Left hindlimb (tissue), 1 donor: Measurements from ENCODE around the gene AP2M1.
A peak's percentile ranks its signal among the peaks of the same experiment; 100 is the strongest.
"Not testable (repeated sequence)": the region's sequence is repeated elsewhere in the genome, so short reads cannot be mapped to it uniquely, and the experiment has no call there.

Experiments used
- DNase-seq: peaks from one replicate; pipeline ENCODE4 v3.0.0-alpha.2; 2018

AP2M1 gene

DNA sequence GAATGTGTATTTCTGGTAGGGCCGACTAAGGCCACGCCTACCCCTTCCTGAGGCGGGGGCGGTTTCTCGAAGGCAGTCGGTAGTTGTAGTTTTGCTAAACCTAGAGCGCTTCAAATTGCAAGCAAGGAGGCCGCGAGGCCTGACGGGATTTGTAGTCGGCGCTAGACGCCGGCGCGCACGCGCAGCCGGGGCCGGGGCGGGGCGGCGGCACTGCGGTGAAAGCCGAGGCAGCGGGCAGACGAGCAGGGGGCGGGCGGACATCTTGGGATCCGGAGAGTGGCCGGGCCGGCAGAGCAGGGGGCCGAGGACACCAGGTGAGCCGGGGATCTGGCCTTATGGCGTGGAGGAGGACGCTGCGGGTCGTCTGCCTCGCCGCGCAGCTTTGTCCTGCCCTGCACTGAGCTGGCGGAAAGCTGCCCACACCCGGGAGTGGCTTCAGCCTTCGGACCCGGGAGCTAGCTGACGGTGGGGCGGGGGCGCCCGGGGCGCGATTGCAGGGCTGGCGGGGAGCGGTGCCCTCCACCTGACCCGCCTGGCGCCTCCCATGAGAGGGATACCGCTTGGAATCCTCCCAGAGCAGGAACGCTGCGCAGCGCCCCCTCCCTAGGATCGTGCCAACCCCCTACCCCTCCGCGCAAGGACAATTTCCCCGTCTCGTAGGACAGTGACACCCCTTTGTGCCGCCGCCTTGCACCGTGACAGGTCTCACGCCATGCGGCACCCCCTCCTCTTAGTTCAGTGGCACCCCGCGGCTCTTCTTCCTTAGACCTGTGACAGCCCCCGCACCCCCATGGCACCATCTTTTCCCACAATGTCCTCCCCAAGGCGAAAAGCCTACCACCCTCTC, at the start of gene AP2M1:
TSS of gene AP2M1 (plus strand) at position 210 of the 847 bp plus-strand sequence. CDS start 2,139 bp downstream, outside the sequence.
- DNase-seq = peak; percentile 99

DNA sequence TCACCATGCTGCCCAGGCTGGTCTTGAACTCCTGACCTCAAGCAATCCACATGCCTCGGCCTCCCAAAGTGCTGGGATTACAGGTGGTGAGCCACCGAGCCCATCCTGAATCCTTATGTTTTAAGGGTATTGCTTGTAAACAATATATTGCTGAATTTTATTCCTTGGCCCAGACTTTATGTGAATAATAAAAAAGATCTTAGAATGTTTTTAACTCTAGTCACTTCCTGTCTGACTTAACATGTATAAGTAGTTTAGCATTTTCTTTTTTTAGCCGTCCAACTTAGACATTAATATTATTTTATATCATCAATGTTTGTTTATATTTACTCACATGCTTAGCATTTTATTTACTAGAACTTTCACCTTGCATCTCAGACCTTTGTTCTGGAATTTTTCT, 48.6 kb upstream of the AP2M1 start:
- DNase-seq = no peak

DNA sequence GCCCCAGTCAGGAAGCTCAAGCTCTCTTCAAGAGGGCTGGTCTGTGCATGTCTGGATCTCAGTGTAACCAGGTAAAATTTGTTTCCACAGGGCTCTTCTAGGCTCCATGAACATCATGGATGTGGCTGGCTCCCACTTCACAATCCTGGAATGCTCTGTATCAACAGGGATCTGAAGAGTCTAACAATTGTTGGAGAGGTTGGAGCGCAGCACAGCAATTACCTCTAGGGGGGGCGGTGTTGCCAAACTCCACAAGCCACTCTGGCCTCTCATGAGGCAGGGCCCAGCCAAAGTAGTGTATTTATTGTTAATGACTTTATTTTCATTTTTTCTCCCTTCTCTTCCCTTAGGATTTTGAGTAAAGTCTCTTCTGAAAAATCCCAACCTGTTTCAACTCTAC, 45.6 kb upstream of the AP2M1 start:
- no peak for DNase-seq

DNA sequence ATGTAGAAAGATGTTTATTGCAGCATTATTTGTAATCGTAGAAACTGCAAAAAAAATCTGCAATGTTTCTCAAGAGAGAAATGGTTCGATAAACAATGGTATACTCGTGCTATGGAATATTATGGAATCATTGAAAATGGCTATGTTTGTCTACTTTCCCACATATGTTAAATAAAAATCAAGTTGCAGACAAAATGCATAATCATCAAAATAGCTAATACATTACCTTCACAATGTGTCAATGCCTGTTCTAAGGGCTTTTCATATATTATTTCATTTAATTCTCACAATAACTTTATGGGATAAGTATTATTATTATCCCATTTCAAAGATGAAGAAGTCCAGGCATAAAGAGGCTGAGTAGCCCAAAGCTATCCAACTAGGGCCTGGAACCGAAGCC, 41.7 kb upstream of the AP2M1 start:
- DNase-seq = no peak

DNA sequence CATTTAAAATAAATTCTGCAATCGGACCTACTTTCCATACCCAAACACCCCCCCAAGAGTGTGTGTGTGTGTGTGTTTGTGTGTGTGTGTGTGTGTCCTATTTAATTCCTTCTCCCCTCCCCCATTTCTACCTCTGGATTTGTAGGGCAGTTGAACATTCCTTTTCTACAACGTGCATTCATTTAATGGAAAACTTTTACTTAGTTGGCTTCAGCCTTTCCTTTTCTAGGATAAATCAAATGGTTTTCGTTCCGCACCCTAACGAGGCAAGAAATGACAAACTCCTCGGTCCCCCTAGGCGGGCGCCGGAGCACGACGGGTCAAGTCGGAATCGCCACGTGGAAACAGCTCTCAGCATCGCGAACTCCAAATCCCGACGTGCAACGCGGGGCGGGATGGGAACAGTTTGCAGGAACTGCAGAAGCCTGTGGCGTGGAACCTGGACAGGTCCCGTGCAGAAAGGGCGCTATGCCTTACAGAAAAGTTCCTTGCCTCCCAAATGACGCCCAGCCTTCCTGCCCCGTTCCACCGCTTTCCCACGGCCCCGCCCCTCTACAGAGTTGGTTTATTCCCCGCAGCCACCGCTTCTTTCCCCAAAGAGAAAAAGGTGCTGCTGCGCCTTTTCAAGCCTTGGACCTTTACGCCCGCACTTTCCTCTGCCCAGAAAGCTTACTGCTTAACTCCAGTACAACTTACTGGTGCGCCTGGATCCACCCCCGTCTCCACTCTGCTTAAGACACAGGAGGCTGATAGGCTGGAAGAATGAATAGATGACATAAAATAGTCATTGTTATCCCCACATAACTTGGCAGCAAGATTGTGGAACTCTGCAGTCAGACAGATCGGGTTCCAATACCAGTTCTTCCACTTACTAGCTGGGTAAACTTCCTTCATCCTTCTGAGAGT, 40.6 kb upstream of the AP2M1 start:
- peak; percentile 91 for DNase-seq

DNA sequence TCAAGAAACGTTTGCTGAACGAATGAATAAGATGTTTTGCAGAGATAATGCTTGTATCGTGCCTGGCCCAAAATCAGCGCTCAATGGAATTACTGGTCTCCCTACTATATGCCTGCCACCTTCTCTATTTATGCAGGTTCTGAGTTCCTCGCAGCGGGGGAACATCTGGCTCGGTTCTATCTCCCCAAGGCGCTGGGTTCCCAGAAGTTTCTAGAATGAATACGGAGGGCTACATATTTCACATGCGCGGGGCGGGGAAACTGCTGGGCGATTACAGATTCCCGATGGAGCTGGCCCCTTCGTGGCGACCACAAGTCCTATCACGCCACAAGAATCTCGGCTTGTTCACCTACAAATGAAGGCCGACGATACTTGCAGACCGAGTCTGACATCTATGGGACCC, 39.9 kb upstream of the AP2M1 start:
- no peak for DNase-seq

DNA sequence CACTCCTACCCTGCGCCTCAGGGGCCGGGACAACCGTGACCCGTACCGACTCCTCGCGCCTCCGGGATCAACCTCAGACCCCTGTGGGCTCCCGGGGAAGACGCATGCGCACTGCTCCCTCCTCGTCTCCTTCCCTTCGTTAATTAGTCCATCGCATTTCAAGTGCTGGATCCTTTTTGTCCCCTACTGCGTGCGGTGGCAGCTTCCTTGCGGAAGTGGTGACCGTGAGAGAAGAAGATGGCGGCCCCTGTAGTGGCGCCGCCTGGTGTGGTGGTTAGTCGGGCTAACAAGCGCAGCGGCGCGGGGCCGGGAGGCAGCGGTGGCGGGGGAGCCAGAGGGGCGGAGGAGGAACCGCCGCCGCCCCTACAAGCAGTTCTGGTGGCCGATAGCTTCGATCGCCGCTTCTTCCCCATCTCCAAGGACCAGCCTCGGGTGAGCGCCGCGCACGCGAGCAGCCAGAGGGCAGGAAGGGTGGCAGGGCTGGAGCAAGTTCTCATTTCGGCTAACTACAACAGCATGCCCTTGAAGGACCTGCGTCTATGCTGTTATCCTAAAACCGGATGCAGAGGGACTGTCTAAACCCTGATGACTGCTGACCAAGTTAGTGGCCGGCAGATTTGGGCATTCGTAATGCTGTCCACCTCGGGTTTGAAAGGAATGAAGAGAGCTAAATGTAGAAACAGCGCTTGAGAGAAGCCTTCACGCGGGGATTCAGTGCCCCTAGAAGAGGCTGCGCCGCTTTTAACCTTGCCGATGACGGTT, 39.3 kb upstream of the AP2M1 start, which contains the start of gene EIF2B5:
TSS of gene EIF2B5 (plus strand) at position 210 of the 762 bp plus-strand sequence. CDS start at position 238, 28 bp downstream.
- peak; percentile 95 for DNase-seq

DNA sequence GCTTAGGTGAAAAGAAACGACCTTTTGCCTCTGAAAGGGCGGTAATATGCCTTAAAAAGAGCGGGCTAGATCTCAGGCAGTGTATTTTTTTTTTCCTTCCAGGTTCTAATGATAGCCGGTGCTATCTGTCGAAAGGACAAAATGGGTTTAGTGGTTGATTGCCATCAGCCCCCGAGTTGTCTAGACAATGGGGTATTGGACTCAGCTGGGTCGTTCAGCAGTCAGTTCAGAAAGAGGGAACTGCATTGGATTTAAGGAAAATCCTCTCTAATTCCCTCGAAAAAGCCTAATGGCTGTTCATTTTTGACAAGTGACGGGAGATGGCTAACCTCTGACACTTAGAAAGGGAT, 38.8 kb upstream of the AP2M1 start:
- DNase-seq = no peak

DNA sequence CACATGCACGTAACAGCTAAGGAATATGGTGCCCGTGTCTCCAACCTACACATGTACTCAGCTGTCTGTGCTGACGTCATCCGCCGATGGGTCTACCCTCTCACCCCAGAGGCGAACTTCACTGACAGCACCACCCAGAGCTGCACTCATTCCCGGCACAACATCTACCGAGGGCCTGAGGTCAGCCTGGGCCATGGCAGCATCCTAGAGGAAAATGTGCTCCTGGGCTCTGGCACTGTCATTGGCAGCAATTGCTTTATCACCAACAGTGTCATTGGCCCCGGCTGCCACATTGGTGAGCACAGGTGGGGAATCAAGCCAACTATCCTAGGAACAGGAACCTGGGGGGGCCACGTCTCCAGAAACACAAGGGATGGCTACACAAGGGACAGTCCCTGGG, 34.2 kb upstream of the AP2M1 start:
- DNase-seq = no peak

DNA sequence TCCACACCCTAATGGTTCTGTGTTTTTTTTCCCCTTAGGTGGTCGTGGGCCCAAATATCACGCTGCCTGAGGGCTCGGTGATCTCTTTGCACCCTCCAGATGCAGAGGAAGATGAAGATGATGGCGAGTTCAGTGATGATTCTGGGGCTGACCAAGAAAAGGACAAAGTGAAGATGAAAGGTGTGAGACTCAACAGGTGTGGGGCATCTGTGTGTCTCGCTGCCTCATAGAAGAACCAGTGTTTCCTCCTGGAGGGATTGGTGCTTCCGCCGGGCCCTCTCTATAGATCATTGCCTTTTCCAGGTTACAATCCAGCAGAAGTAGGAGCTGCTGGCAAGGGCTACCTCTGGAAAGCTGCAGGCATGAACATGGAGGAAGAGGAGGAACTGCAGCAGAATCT, 32.5 kb upstream of the AP2M1 start:
- no peak for DNase-seq

DNA sequence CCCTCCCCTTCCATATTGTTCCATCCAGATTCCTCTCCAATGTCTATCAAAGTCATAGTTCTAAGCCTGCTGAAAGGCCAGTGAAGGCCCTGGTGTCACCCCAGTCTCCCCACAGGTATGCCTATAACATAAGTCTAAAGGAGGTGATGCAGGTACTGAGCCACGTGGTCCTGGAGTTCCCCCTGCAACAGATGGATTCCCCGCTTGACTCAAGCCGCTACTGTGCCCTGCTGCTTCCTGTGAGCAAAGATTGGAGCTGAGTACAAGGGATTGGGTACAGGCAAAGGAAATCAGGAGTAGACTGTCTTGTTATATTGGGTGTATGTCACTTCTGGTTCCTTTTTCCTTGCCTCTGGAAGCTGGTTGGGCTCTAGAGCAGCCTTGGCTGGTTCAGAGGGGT, 31.3 kb upstream of the AP2M1 start:
- no peak for DNase-seq

DNA sequence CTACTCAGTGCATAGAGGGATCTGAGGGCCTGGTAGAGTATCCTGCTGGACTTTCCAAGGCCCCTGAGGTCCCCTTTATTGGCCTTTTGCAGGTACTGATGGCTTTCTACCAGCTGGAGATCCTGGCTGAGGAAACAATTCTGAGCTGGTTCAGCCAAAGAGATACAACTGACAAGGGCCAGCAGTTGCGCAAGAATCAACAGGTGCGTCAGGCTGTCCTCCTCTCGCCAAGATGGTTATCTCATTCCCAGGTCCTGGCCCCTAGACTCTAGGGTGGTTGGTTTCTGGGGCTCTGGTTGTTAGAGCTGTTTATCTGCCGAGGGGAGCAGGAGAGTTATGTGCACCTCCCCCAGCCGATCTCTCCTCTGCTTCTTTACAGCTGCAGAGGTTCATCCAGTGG, 30.1 kb upstream of the AP2M1 start:
- DNase-seq = no peak

DNA sequence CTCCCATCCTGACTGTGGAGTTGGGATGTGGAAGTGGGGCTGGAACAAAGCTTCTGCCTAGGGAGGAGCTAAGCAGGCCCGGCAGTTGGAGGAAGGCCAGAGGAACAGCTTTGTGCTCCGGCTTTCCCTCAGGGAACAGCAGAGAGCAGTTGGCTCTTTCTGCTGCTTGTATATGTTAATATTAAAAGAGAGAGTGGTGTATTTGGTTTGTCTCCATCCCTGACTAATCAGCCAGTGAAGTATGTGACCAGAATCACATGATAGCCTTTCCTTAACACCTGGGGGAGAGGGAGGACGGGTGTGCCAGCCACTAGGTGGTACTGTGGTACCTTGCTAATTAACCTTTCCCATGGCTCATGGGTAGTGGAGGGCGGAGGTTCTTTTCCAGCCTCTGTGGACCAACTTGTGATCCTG, 29.5 kb upstream of the AP2M1 start:
- DNase-seq = peak; percentile 62

DNA sequence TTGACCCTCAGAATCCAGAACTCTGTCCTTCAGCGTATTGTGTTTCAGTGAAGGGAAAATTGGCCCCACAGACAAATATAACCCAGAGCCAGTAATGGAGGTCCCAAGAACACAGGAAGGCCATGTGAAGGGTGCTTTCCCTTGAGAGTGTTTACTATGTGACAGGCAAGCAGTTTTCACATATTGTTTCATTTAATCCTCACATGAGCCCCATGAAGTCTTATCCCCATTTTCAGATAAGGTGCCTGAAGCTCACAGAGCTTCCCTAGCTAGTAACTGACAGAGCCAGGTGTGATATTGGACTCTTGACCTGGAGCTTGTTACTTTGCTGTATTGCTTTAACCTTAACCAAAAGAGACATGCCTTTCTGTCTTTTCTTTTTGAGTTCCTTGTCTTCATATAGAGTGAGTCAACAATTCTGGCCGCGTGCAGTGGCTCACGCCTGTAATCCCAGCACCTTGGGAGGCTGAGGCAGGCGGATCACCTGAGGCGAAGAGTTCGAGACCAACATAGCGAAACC, 28.8 kb upstream of the AP2M1 start:
- no peak for DNase-seq

DNA sequence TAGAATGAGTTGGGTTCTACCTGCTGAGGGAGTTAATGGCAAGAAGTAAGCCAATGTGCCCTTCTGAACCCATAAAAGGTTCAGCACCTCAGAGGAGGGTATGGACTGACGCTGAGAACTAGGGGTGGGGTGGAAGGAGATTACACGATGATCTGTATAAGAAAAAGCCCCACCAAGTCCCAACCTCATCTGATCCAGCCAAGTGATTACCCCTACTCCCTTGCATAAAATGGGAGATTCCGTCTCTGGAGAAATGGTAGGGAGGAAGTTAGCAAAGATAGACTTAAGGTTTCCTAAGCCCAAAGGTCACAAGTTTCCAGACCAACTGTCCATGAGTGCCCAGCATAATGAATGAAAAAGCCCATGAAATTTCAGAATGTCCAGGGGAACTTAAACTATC, 26.6 kb upstream of the AP2M1 start:
- no peak for DNase-seq

DNA sequence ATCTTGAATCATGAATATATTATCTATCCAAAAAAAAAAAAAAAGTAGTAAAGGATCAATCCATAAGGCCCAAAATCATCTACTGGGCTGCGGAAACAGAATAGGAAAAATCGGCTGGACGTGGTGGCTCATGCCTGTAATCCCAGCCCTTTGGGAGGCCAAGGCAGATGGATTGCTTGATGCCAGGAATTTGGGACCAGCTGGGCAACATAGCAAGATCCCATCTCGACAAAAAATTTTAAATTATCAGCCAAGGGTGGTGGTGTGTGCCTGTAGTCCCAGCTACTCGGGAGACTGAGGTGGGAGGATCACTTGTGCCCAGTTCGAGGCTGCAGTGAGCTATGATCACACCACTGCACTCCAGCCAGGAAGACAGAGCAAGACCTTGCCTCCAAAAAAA, 25.5 kb upstream of the AP2M1 start:
- DNase-seq = no peak

DNA sequence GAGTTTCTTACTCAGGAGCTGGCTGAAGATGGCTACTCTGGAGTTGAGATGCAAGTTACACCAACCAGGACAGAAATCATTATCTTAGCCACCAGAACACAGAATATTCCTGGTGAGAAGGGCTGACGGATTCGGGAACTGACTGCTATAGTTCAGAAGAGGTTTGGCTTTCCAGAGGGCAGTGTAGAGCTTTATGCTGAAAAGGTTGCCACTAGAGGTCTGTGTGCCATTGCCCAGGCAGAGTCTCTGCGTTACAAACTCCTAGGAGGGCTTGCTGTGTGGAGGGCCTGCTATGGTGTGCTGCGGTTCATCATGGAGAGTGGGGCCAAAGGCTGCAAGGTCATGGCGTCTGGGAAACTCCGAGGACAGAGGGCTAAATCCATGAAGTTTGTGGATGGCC, 24.9 kb upstream of the AP2M1 start:
- not testable (repeated sequence) for DNase-seq

DNA sequence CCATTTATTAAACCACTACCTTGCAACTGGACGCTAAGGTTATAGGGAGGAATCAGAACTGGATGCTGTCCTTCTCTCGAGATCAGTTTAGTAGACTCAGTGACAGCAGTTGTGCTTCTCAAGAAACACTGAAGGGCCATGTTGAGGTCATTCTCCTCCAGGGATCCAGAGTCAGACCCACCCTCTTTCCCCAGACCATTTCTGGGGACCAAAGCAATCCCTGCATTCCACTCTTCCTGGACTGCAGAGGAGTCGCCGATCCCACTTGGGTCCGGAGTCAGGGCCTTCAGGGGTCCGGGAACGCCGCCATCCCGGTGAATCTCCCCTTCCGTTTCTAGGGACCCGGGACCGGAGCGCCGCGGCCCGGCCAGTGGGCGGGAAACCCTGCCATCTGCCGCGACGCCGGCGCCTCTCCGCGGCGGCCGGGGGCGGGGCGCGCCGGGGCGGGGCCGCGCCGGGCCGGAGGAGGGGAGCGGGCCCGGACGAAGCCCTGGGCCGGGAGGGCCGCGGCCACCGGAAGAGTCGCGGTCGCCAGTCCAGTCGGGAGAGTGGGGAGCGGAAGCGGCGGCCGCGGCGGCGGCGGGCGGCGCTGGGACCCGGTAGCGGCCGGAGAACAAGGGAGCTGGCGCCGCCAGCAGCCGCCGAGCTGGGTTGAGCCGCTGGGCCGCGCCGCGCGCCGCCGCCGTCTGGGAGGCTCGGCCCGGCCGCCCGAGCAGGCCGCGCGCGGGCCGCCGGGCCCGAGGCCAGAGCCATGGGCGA, 19.6 kb upstream of the AP2M1 start, which contains the start of gene DVL3:
TSS of gene DVL3 (plus strand) at position 493 of the 759 bp plus-strand sequence. CDS start at position 752, 259 bp downstream.
- DNase-seq = peak; percentile 81

DNA sequence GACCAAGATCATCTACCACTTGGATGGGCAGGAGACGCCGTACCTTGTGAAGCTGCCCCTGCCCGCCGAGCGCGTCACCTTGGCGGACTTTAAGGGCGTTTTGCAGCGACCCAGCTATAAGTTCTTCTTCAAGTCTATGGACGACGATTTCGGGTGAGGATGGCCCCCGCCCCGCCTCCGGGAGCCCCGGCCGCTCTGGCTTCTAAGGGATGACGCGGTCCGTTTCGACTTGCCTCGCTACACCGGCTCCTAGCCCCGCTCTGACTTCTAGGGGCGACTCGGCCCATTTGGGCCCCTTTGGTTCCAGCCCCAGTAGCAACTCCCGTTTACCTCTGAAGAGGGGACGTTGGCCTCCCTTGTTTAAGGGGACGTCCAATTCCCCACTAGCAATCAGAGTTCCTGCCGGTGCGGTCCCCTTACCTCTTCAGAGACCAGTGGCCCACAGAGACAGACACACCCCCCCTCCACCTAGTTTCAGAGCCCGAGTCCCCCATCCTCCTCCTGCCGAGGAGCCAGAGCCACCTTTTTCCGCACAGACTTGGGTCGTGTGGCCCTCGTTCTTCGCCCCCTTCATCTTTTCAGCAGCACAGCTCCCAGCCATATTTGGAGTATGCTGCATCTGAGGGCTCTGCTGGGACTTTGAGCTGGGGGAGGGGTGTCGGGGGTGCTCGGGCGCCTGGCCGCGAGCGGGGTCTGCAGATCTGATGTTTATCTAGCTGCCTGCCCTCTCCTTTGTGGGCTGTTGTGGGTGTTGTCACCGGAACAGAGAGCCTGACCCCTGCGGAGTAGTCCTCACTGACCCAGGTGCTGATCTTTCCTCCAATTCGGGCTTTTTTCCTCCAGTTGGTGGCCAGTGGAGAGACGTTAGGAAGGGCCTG, 18.8 kb upstream of the AP2M1 start:
- DNase-seq = no peak

DNA sequence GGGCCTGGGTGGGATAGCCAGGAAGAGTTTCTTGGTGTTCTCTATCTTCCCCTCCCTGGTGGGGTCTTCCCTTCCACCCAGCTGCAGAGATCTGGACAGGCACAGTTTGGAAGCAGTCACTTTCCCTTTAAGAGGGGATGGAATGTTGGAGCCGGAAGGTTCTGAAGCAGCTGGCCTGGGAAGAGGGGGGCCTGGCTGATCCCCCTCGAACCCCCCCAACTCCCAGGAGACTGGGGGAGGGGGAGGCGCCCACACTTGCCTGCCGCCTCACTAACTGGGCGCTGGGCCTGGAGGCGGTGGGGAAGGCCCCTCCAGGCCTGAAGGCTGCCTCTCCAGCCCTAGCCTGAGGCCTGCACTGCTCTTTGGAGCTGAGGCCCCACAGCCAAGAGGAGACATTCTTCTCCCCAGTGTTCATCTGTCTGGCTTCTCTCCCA, 18.1 kb upstream of the AP2M1 start:
- DNase-seq = peak; percentile 84

DNA sequence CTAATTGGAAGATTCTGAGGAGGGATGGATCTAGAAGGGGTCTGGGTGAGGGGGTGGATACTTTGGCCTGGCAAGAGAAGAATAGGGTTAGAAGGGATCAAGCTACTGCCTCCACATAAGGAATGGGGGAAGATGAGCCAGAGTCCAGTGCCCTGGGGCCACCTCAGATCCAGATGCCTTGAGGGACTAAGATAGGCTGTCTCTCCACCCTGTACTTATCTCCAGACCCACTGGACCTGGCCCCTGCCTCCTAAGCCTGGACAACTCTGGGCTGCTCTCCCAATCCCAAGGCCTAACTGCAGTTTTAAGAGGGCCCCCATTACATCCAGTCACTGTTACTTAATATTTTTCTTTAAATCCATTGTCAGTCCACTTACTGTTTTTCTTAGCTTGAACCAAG, 17.4 kb upstream of the AP2M1 start:
- no peak for DNase-seq
